ENCODE measurements around the gene KLK5. TPM values are rescaled to one million over a fixed set of nuclear protein-coding genes. Genes with fewer than 3 reads are reported as not detected.

The KLK5 gene
- total and polyA plus RNA-seq, 2 donors (not counting 1 experiment from before 2014, with no cell fraction given), result not detected

DNA sequence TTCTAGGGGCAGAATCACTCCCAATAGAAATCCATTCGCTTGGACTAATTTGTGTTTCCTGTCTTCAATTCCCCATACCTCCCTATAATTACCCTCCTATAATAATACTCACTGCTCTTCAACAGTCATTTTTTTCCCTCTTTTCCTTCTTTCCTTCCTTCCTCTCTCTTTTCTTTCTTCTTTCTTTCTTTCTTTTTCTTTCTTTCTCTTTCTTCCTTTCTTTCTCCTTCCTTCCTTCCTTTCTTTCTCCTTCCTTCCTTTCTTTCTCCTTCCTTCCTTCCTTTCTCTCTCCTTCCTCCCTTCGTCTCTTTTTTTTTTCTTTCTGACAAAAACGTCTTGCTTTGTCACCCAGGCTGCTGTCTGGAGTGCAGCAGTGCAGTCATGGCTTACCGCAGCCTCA lies 8.0 kb downstream of the KLK5 start:
- Mint-ChIP-seq H3K27ac (no peak overlapping the region), H3K4me1 (no peaks in the 10 kb centered on the region), H3K27me3 (peaks cover 26% of the 10 kb centered on the region), H3K9me3 (ENCODE audit: insufficient read depth) (no peaks in the 10 kb centered on the region), H3K4me3 (no peak overlapping the region)
- ChIA-PET POLR2A (no interaction called here), CTCF (no interaction called here)
- no peak overlapping the region for H3K4me2 ChIP-seq (replicated peaks; ENCODE audit: low read depth, low read length, poor library complexity, severe bottlenecking)
- no peaks in the 10 kb centered on the region for H3K79me2 ChIP-seq (ENCODE audit: control insufficient read depth, insufficient read depth, low read length)
- H2AFZ ChIP-seq (ENCODE audit: insufficient read depth, low read depth, low read length, poor library complexity, severe bottlenecking), result no peak overlapping the region
- H4K20me1 ChIP-seq (ENCODE audit: control insufficient read depth, insufficient read depth, low read length, poor library complexity, severe bottlenecking), result no peaks in the 10 kb centered on the region
- ATAC-seq (ENCODE audit: low read depth) (no peak), DNase-seq (no peak)
- H3K27ac ChIP-seq (ENCODE audit: low read length in 2 of 2), result no peak overlapping the region
- TF ChIP-seq, protein P1, sequence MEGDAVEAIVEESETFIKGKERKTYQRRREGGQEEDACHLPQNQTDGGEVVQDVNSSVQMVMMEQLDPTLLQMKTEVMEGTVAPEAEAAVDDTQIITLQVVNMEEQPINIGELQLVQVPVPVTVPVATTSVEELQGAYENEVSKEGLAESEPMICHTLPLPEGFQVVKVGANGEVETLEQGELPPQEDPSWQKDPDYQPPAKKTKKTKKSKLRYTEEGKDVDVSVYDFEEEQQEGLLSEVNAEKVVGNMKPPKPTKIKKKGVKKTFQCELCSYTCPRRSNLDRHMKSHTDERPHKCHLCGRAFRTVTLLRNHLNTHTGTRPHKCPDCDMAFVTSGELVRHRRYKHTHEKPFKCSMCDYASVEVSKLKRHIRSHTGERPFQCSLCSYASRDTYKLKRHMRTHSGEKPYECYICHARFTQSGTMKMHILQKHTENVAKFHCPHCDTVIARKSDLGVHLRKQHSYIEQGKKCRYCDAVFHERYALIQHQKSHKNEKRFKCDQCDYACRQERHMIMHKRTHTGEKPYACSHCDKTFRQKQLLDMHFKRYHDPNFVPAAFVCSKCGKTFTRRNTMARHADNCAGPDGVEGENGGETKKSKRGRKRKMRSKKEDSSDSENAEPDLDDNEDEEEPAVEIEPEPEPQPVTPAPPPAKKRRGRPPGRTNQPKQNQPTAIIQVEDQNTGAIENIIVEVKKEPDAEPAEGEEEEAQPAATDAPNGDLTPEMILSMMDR (IDR thresholded peaks at IDR 0.05), result no peak
- TF ChIP-seq EZH2 (IDR thresholded peaks at IDR 0.05; ENCODE audit: borderline replicate concordance, insufficient read depth, low read depth, low read length, poor library complexity, severe bottlenecking), result no peak
- H3K4me1 ChIP-seq (ENCODE audit: control insufficient read depth in 2 of 2, insufficient read depth in 2 of 2, low read length in 2 of 2), result no peaks in the 10 kb centered on the region
- intact Hi-C loops (cut with micrococcal nuclease), result no loop called here
- 68% methylated on average over 4 of the region's 4 CpGs for WGBS (ENCODE audit: insufficient coverage)
- H3K36me3 ChIP-seq (replicated peaks in 1 of 2; ENCODE audit: control extremely low read depth in 1 of 2, control insufficient read depth in 1 of 2, extremely low read depth in 1 of 2, insufficient read depth in 2 of 2, low read length in 1 of 2), result no peaks in the 10 kb centered on the region
- H3K9me3 ChIP-seq (ENCODE audit: control extremely low read depth in 1 of 3, control insufficient read depth in 2 of 3, insufficient read depth in 1 of 3, low read length in 2 of 3), result peaks cover 0 to 6% (median 1%) of the 10 kb centered on the region in 3 donors
- H3K27me3 ChIP-seq (replicated peaks in 1 of 4; ENCODE audit: control extremely low read depth in 1 of 4, control insufficient read depth in 3 of 4, insufficient read depth in 4 of 4, low read length in 3 of 4), result no peaks in the 10 kb centered on the region
- no peak overlapping the region for H3K4me3 ChIP-seq (ENCODE audit: control extremely low read depth in 1 of 5, extremely low read depth in 1 of 5, insufficient read depth in 1 of 5, low read depth in 2 of 5, low read length in 4 of 5)
- H3K9ac ChIP-seq (ENCODE audit: low read length), result no peak overlapping the region

DNA sequence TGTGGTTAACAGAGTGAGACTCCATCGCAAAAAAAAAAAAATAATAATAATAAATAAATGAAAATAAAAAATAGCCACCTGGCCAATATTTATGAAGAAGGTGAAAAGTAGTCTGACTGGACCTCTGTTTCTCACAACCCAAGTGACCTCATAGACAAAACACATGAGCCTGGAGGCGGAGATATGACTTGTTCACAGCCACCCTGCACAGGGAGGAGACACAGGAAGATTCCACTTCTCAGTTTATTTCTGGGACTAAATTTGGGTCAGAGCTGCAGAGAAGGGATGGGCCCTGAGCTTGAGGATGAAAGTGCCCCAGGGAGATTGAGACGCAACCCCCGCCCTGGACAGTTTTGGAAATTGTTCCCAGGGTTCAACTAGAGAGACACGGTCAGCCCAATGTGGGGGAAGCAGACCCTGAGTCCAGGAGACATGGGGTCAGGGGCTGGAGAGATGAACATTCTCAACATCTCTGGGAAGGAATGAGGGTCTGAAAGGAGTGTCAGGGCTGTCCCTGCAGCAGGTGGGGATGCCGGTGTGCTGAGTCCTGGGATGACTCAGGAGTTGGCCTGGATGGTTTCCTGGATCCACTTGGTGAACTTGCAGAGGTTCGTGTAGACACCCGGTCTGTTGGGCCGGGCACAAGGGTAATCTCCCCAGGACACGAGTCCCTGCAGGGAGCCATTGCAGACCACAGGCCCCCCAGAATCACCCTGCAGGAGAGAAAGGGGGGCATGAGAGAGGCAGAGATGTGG lies 9.6 kb downstream of the KLK5 start:
- H3K27ac ChIP-seq (ENCODE audit: low read length in 2 of 2), result no peak overlapping the region
- no peak overlapping the region for H2AFZ ChIP-seq (ENCODE audit: insufficient read depth, low read depth, low read length, poor library complexity, severe bottlenecking)
- intact Hi-C loops (cut with micrococcal nuclease), result no loop called here
- H3K4me2 ChIP-seq (replicated peaks; ENCODE audit: low read depth, low read length, poor library complexity, severe bottlenecking), result no peak overlapping the region
- H4K20me1 ChIP-seq (ENCODE audit: control insufficient read depth, insufficient read depth, low read length, poor library complexity, severe bottlenecking), result no peaks in the 10 kb centered on the region
- no peak overlapping the region for H3K27ac Mint-ChIP-seq
- H3K4me1 ChIP-seq (ENCODE audit: control insufficient read depth in 2 of 2, insufficient read depth in 2 of 2, low read length in 2 of 2), result no peaks in the 10 kb centered on the region
- peaks cover 4% of the 10 kb centered on the region for H3K9me3 Mint-ChIP-seq (ENCODE audit: insufficient read depth)
- no peaks in the 10 kb centered on the region for H3K4me1 Mint-ChIP-seq
- CTCF ChIA-PET, result no interaction called here
- no peak overlapping the region for H3K4me3 Mint-ChIP-seq
- peaks cover 3 to 9% (median 6%) of the 10 kb centered on the region in 3 donors for H3K9me3 ChIP-seq (ENCODE audit: control extremely low read depth in 1 of 3, control insufficient read depth in 2 of 3, insufficient read depth in 1 of 3, low read length in 2 of 3)
- H3K9ac ChIP-seq (ENCODE audit: low read length), result no peak overlapping the region
- H3K79me2 ChIP-seq (ENCODE audit: control insufficient read depth, insufficient read depth, low read length), result no peaks in the 10 kb centered on the region
- ATAC-seq (ENCODE audit: low read depth), result no peak
- H3K27me3 Mint-ChIP-seq, result peaks cover 24% of the 10 kb centered on the region
- H3K4me3 ChIP-seq (ENCODE audit: control extremely low read depth in 1 of 5, extremely low read depth in 1 of 5, insufficient read depth in 1 of 5, low read depth in 2 of 5, low read length in 4 of 5), result no peak overlapping the region
- H3K27me3 ChIP-seq (replicated peaks in 1 of 4; ENCODE audit: control extremely low read depth in 1 of 4, control insufficient read depth in 3 of 4, insufficient read depth in 4 of 4, low read length in 3 of 4), result no peaks in the 10 kb centered on the region
- TF ChIP-seq, protein P1 (IDR thresholded peaks at IDR 0.05), result no peak
- TF ChIP-seq EZH2 (IDR thresholded peaks at IDR 0.05; ENCODE audit: borderline replicate concordance, insufficient read depth, low read depth, low read length, poor library complexity, severe bottlenecking), result no peak
- WGBS (ENCODE audit: insufficient coverage), result 82% methylated on average over 8 of the region's 10 CpGs
- no peaks in the 10 kb centered on the region for H3K36me3 ChIP-seq (replicated peaks in 1 of 2; ENCODE audit: control extremely low read depth in 1 of 2, control insufficient read depth in 1 of 2, extremely low read depth in 1 of 2, insufficient read depth in 2 of 2, low read length in 1 of 2)
- no peak for DNase-seq
- POLR2A ChIA-PET, result no interaction called here
